ENCODE measurements around the gene PANX2. TPM values are rescaled to one million over a fixed set of nuclear protein-coding genes. Genes with fewer than 3 reads are reported as not detected.

The PANX2 gene
- total and polyA plus RNA-seq, 2 experiments from 2014 or later: 2.8 to 5.1 TPM

DNA sequence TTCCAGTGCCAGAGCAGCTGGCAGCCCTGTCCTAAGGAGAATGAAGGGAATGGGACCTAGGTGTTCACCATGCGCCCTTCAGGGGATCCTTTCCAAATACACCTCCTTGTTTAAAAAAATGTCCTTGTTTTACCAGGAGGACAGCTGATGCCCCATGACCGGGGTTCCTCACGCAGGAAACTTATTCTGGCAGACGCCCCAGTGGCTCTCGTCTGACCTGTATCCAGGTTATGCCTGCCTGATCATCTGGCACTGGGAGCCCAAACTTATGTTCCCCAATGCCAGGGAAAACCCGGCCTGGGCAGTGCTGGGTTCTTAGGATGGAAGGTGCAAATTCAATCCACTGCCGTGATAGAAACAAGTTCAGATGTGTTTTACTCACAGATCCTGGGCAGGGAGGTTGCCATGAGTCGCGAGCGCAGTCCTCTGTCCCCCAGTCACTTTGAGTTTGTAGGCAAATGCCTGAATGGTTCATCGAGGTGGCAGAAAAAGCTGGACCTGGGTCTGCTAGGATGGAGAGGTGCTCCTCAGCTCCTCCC is 49.3 kb upstream of the PANX2 start (continued):
- TF ChIP-seq, protein P1, sequence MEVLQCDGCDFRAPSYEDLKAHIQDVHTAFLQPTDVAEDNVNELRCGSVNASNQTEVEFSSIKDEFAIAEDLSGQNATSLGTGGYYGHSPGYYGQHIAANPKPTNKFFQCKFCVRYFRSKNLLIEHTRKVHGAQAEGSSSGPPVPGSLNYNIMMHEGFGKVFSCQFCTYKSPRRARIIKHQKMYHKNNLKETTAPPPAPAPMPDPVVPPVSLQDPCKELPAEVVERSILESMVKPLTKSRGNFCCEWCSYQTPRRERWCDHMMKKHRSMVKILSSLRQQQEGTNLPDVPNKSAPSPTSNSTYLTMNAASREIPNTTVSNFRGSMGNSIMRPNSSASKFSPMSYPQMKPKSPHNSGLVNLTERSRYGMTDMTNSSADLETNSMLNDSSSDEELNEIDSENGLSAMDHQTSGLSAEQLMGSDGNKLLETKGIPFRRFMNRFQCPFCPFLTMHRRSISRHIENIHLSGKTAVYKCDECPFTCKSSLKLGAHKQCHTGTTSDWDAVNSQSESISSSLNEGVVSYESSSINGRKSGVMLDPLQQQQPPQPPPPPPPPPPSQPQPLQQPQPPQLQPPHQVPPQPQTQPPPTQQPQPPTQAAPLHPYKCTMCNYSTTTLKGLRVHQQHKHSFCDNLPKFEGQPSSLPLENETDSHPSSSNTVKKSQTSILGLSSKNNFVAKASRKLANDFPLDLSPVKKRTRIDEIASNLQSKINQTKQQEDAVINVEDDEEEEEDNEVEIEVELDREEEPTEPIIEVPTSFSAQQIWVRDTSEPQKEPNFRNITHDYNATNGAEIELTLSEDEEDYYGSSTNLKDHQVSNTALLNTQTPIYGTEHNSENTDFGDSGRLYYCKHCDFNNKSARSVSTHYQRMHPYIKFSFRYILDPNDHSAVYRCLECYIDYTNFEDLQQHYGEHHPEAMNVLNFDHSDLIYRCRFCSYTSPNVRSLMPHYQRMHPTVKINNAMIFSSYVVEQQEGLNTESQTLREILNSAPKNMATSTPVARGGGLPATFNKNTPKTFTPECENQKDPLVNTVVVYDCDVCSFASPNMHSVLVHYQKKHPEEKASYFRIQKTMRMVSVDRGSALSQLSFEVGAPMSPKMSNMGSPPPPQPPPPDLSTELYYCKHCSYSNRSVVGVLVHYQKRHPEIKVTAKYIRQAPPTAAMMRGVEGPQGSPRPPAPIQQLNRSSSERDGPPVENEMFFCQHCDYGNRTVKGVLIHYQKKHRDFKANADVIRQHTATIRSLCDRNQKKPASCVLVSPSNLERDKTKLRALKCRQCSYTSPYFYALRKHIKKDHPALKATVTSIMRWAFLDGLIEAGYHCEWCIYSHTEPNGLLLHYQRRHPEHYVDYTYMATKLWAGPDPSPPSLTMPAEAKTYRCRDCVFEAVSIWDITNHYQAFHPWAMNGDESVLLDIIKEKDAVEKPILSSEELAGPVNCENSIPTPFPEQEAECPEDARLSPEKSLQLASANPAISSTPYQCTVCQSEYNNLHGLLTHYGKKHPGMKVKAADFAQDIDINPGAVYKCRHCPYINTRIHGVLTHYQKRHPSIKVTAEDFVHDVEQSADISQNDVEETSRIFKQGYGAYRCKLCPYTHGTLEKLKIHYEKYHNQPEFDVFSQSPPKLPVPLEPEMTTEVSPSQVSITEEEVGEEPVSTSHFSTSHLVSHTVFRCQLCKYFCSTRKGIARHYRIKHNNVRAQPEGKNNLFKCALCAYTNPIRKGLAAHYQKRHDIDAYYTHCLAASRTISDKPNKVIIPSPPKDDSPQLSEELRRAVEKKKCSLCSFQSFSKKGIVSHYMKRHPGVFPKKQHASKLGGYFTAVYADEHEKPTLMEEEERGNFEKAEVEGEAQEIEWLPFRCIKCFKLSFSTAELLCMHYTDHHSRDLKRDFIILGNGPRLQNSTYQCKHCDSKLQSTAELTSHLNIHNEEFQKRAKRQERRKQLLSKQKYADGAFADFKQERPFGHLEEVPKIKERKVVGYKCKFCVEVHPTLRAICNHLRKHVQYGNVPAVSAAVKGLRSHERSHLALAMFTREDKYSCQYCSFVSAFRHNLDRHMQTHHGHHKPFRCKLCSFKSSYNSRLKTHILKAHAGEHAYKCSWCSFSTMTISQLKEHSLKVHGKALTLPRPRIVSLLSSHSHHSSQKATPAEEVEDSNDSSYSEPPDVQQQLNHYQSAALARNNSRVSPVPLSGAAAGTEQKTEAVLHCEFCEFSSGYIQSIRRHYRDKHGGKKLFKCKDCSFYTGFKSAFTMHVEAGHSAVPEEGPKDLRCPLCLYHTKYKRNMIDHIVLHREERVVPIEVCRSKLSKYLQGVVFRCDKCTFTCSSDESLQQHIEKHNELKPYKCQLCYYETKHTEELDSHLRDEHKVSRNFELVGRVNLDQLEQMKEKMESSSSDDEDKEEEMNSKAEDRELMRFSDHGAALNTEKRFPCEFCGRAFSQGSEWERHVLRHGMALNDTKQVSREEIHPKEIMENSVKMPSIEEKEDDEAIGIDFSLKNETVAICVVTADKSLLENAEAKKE (CRISPR knock-in tag; IDR thresholded peaks at IDR 0.05): no peak
- no peak for TF ChIP-seq NANOG (IDR thresholded peaks at IDR 0.05; ENCODE audit: borderline replicate concordance)
- TF ChIP-seq, protein P2, sequence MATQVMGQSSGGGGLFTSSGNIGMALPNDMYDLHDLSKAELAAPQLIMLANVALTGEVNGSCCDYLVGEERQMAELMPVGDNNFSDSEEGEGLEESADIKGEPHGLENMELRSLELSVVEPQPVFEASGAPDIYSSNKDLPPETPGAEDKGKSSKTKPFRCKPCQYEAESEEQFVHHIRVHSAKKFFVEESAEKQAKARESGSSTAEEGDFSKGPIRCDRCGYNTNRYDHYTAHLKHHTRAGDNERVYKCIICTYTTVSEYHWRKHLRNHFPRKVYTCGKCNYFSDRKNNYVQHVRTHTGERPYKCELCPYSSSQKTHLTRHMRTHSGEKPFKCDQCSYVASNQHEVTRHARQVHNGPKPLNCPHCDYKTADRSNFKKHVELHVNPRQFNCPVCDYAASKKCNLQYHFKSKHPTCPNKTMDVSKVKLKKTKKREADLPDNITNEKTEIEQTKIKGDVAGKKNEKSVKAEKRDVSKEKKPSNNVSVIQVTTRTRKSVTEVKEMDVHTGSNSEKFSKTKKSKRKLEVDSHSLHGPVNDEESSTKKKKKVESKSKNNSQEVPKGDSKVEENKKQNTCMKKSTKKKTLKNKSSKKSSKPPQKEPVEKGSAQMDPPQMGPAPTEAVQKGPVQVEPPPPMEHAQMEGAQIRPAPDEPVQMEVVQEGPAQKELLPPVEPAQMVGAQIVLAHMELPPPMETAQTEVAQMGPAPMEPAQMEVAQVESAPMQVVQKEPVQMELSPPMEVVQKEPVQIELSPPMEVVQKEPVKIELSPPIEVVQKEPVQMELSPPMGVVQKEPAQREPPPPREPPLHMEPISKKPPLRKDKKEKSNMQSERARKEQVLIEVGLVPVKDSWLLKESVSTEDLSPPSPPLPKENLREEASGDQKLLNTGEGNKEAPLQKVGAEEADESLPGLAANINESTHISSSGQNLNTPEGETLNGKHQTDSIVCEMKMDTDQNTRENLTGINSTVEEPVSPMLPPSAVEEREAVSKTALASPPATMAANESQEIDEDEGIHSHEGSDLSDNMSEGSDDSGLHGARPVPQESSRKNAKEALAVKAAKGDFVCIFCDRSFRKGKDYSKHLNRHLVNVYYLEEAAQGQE (IDR thresholded peaks at IDR 0.05; ENCODE audit: unreplicated experiment): no peak

DNA sequence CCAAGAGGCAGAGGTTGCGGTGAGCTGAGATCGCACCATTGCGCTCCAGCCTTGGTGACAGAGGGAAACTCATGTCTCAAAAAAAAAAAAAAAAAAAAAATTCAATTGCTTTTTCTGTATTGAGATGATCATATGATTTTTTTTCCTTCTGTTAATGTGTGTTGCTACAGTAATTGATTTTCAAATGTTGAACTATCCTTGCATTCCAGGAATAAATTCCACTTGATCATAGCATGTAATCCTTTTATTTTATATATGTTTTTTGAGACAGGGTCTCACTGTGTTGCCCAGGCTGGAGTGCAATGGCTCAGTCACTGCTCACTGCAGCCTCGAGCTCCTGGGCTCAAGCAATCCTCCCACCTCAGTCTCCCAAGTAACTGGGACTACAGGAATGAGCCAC is 47.4 kb upstream of the PANX2 start:
- Histone ChIP-seq H3K36me3 (ENCODE audit: insufficient read depth) (no peaks in the 10 kb centered on the region), H3K4me2 (no peak overlapping the region), H3K4me3 (no peak overlapping the region), H2AFZ (no peak overlapping the region), H3K4me1 (ENCODE audit: insufficient read depth) (no peaks in the 10 kb centered on the region), H3K79me2 (replicated peaks; ENCODE audit: insufficient read depth) (no peaks in the 10 kb centered on the region), H3K27me3 (ENCODE audit: insufficient read depth) (no peaks in the 10 kb centered on the region), H3F3A (replicated peaks; ENCODE audit: low read depth) (no peaks in the 10 kb centered on the region), H3K9me2 (ENCODE audit: insufficient read depth) (no peaks in the 10 kb centered on the region), H4K20me1 (replicated peaks; ENCODE audit: insufficient read depth) (no peaks in the 10 kb centered on the region), H3K27ac (ENCODE audit: low read depth) (no peak overlapping the region)
- H3K27me3 Mint-ChIP-seq (ENCODE audit: insufficient read depth, low read depth, poor library complexity): peaks cover 5% of the 10 kb centered on the region
- peaks cover 6% of the 10 kb centered on the region; the same call in 2 of the 3 replicates for H3K4me1 Mint-ChIP-seq
- DNase-seq (ENCODE audit: low spot score) (no peak), ATAC-seq (no peak)
- no peak overlapping the region for H3K4me3 Mint-ChIP-seq
- no peak overlapping the region for H3K27ac Mint-ChIP-seq
- peaks cover 10% of the 10 kb centered on the region; the same call in 2 of the 3 replicates for H3K9me3 Mint-ChIP-seq
- no peaks in the 10 kb centered on the region for H3K36me3 Mint-ChIP-seq (ENCODE audit: low read depth)
- no peak for TF ChIP-seq EZH2 (IDR thresholded peaks at IDR 0.05; ENCODE audit: low read depth, unreplicated experiment)
- no peak for TF ChIP-seq EZH2phosphoT487 (IDR thresholded peaks at IDR 0.05; ENCODE audit: unreplicated experiment)
- TF ChIP-seq ZNF114 (CRISPR knock-in tag; IDR thresholded peaks at IDR 0.05): no peak
- TF ChIP-seq, protein P3, sequence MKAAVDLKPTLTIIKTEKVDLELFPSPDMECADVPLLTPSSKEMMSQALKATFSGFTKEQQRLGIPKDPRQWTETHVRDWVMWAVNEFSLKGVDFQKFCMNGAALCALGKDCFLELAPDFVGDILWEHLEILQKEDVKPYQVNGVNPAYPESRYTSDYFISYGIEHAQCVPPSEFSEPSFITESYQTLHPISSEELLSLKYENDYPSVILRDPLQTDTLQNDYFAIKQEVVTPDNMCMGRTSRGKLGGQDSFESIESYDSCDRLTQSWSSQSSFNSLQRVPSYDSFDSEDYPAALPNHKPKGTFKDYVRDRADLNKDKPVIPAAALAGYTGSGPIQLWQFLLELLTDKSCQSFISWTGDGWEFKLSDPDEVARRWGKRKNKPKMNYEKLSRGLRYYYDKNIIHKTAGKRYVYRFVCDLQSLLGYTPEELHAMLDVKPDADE (IDR thresholded peaks at IDR 0.05): no peak
